GM12878 (cell line): Measurements from ENCODE around the gene MAPK8. TPM values are rescaled to one million over a fixed set of nuclear protein-coding genes. Genes with fewer than 3 reads are reported as not detected.

Experiments
- ATAC-seq: fragments of 200-7000 bp; cut with Tn5 transposase; 3 replicates; pipeline ENCODE4 v1.9.1; 2020; ENCODE audit warnings: mild to moderate bottlenecking, moderate library complexity
- BruUV-seq: library from RNA; stranded (reverse); fragments of 400-500 nt; replicated peaks from 2 replicates; lab custom pipeline; 2021; lab: Mats Ljungman, UMichigan
- CTCF ChIA-PET: fragments of 300-600 bp; sonication (Branson Sonifier 250); formaldehyde crosslinking; extraction: SDS; loops from one replicate; lab custom pipeline; 2021; ENCODE audit warnings: inconsistent platforms; lab: Yijun Ruan, JAX
- POLR2A ChIA-PET: fragments of 350-600 bp; formaldehyde crosslinking; extraction: SDS; loops from one replicate; lab custom pipeline; 2021; ENCODE audit warnings: inconsistent platforms; lab: Charles Lee
- RAD21 ChIA-PET: fragments of 300-600 bp; sonication (Branson Sonifier 250); formaldehyde crosslinking; loops from one replicate; lab custom pipeline; 2023; ENCODE audit warnings: antibody characterized with exemption; ENCODE audit not compliant: unreplicated experiment; lab: Charles Lee
- SMC1A ChIA-PET: fragments of 300-600 bp; sonication (Branson Sonifier 250); formaldehyde crosslinking; loops from one replicate; lab custom pipeline; 2023; ENCODE audit not compliant: unreplicated experiment, uncharacterized antibody; lab: Charles Lee
- DNase-seq: peaks from one replicate; pipeline ENCODE4 v3.0.0-alpha.2; 2011; ENCODE audit warnings: low read depth, low spot score
- FAIRE-seq: peaks from 3 replicates; lab custom pipeline; 2011; peaks lifted over from hg19 to GRCh38; lab: Jason Lieb, UNC
- H2AFZ ChIP-seq: 2 replicates; pipeline ENCODE4 v1.6.0; 2011; ENCODE audit warnings: low read depth, low read length, control low read depth; ENCODE audit not compliant: control insufficient read depth
- H3K27ac ChIP-seq: 2 replicates; pipeline ENCODE4 v1.5.1; 2011; ENCODE audit warnings: control low read depth; ENCODE audit not compliant: control insufficient read depth, insufficient read depth
- H3K27me3 ChIP-seq, 2 experiments: replicated peaks in 1 of 2; 2 replicates each; pipeline versions ENCODE4 v1.6.0 to v1.6.1; 2011; ENCODE audit warnings: low read length in 1 of 2; ENCODE audit not compliant: control insufficient read depth in 2 of 2, insufficient read depth in 2 of 2
- H3K36me3 ChIP-seq, 2 experiments: 2 replicates each; pipeline ENCODE4 v1.5.1; 2011; ENCODE audit warnings: low read length in 1 of 2; ENCODE audit not compliant: control insufficient read depth in 2 of 2, insufficient read depth in 2 of 2
- H3K4me1 ChIP-seq: 2 replicates; pipeline ENCODE4 v1.6.1; 2011; ENCODE audit warnings: mild to moderate bottlenecking, low read length, moderate library complexity, mixed read lengths; ENCODE audit not compliant: control insufficient read depth, insufficient read depth
- H3K4me2 ChIP-seq: 2 replicates; pipeline ENCODE4 v1.6.0; 2011; ENCODE audit warnings: control low read depth; ENCODE audit not compliant: control insufficient read depth, insufficient read depth
- H3K4me3 ChIP-seq: fragments of 200-600 bp; sonication (generic); 2 replicates; pipeline ENCODE4 v1.5.1; 2016
- H3K79me2 ChIP-seq: 2 replicates; pipeline ENCODE4 v1.6.0; 2011; ENCODE audit warnings: low read length; ENCODE audit not compliant: control insufficient read depth, insufficient read depth
- H3K9ac ChIP-seq: 2 replicates; pipeline ENCODE4 v1.8.0; 2011; ENCODE audit warnings: low read length, control low read depth, mixed read lengths; ENCODE audit not compliant: control insufficient read depth, insufficient read depth
- H3K9me3 ChIP-seq: replicated peaks from 3 replicates; pipeline ENCODE4 v1.5.1; 2011; ENCODE audit warnings: mild to moderate bottlenecking, low read length; ENCODE audit not compliant: control insufficient read depth, insufficient read depth
- H4K20me1 ChIP-seq: 2 replicates; pipeline ENCODE4 v1.6.0; 2011; ENCODE audit not compliant: control insufficient read depth, insufficient read depth
- BRCA1 ChIP-seq: IDR thresholded peaks from 2 replicates; pipeline ENCODE4 v1.6.1; 2011; ENCODE audit warnings: low read depth, low read length, improper control_type of control experiment
- MEF2A ChIP-seq: IDR thresholded peaks from 2 replicates; pipeline ENCODE4 v1.6.1; 2011; ENCODE audit warnings: low read depth, mild to moderate bottlenecking, low read length, moderate library complexity; ENCODE audit not compliant: insufficient read depth
- POLR2AphosphoS5 ChIP-seq: IDR thresholded peaks from 2 replicates; pipeline ENCODE4 v1.6.1; 2011; ENCODE audit warnings: mild to moderate bottlenecking, low read length, inconsistent platforms
- RB1 ChIP-seq: fragments of 450-650 bp; formaldehyde crosslinking; IDR thresholded peaks from 2 replicates; pipeline ENCODE4 v1.6.1; 2017; ENCODE audit warnings: mild to moderate bottlenecking, borderline replicate concordance
- RFX5 ChIP-seq: IDR thresholded peaks from 2 replicates; pipeline ENCODE4 v1.6.1; 2011; ENCODE audit warnings: low read depth, low read length, improper control_type of control experiment
- STAT3 ChIP-seq: IDR thresholded peaks from 2 replicates; pipeline ENCODE4 v1.6.1; 2011; ENCODE audit warnings: low read depth, low read length, improper control_type of control experiment
- TCF3 ChIP-seq: IDR thresholded peaks from 2 replicates; pipeline ENCODE4 v1.6.1; 2012; ENCODE audit warnings: low read depth, mild to moderate bottlenecking, low read length, borderline replicate concordance; ENCODE audit not compliant: insufficient read depth
- ZNF384 ChIP-seq: IDR thresholded peaks from 2 replicates; pipeline ENCODE4 v1.6.1; 2012; ENCODE audit warnings: low read depth, mild to moderate bottlenecking, low read length, improper control_type of control experiment, borderline replicate concordance
- WGBS: methylation state at CpG from one replicate; pipeline ENCODE4 v1.1.6; 2016; ENCODE audit warnings: low lambda C conversion rate; ENCODE audit not compliant: insufficient replicate concordance, insufficient coverage; ENCODE audit errors: missing lambda C conversion rate; 5-methylcytosine and 5-hydroxymethylcytosine counted together
- in situ Hi-C: fragments of 300-500 bp; cut with MboI; formaldehyde crosslinking; loops from 9 replicates; pipeline ENCODE4 v1.14.3; 2018; ENCODE audit warnings: mixed read lengths
- intact Hi-C: fragments of 100-400 bp; cut with micrococcal nuclease; formaldehyde crosslinking; loops from one replicate; pipeline ENCODE4 v1.14.2; 2022; ENCODE audit not compliant: unreplicated experiment
- polyA plus RNA-seq, 11 experiments: library from polyadenylated mRNA; depleted of rRNA in 4 of 11; unstranded in 6 of 11; stranded (reverse) in 5 of 11; fragments of >200 nt; fragmentation: Nextera tagmentation in 4 of 11; fragmentation: Illumina TruSeq in 1 of 11; extraction: Ambion mirVana in 4 of 11; extraction: Trizol in 1 of 11; gene quantifications; 1 replicate in 1 of 11; 2 replicates in 10 of 11; pipeline versions ENCODE4 v1.2.1 to v1.2.3, GENCODE V29; 2011 to 2016; ENCODE audit warnings: inconsistent platforms in 2 of 11, missing spikeins in 2 of 11, low read depth in 1 of 11
- total RNA-seq, 4 experiments: library from RNA; depleted of rRNA in 3 of 4; stranded (reverse); fragments of >200 nt in 3 of 4; fragmentation: Illumina TruSeq in 1 of 4; extraction: Trizol in 1 of 4; gene quantifications; 2 replicates each; pipeline versions ENCODE4 v1.2.1 to v1.2.3, GENCODE V29; 2013 to 2021
- TF ChIP-seq, protein P1 (sequence below): IDR thresholded peaks from 2 replicates; pipeline ENCODE4 v1.6.1; 2011; ENCODE audit warnings: borderline replicate concordance, low read depth, mild to moderate bottlenecking, moderate library complexity, mixed read lengths, low read length; ENCODE audit not compliant: insufficient read depth; ENCODE audit errors: extremely low read length
- TF ChIP-seq, protein P2 (sequence below): fragments of 450-650 bp; formaldehyde crosslinking; IDR thresholded peaks from 2 replicates; pipeline ENCODE4 v1.4.0; 2020; ENCODE audit warnings: mild to moderate bottlenecking, moderate library complexity

The MAPK8 gene
- total and polyA plus RNA-seq, 10 of the 15 experiments (the other 5 are each of a cell fraction or from before 2014, with no cell fraction given) = 3.9 to 102 (median 40.0) TPM

DNA sequence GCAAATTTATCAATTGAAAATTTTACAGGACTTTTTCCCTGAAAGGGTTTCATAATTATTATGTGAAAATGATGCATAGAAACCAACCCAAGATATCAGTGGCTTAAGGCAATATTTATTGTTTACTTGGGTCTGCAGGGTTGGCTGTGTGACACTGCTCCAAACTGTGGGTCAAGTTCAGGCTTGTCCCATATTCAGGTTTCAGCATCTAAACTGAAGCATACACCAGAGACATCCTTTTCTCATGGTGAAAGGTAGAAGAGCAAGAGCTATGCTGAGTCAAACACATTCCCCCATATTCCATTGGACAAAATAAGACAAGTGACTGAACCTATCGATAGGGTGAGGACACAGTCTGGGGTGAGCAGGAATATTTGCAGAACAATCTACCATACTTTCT is 110.9 kb downstream of the MAPK8 start:
- ATAC-seq (peak; percentile 48), FAIRE-seq (no peak), DNase-seq (no peak)
- Histone ChIP-seq H3K4me1 (no peaks in the 10 kb centered on the region), H3K9me3 (peaks cover 2% of the 10 kb centered on the region; the same call in 1 of the 3 replicates), H3K4me3 (no peak overlapping the region), H3K9ac (no peak overlapping the region), H2AFZ (no peak overlapping the region), H3K27me3 (no peaks in the 10 kb centered on the region), H3K36me3 (peaks cover 0 to 6% of the 10 kb centered on the region in 2 experiments; a peak in 2 of 4 replicates), H3K79me2 (no peaks in the 10 kb centered on the region), H4K20me1 (no peaks in the 10 kb centered on the region), H3K27ac (peak overlapping the region; percentile 24; the same call in 1 of the 2 replicates), H3K4me2 (no peak overlapping the region)
- in situ Hi-C loops (no loop called here), intact Hi-C loops (no loop called here)
- SMC1A ChIA-PET = interaction anchor here (0.6 to 2.2 kb wide), 5 partner anchors 13 to 386 kb away, joined by 3 to 8 read pairs (median 3); no protein-coding TSS in a partner anchor
- CTCF ChIA-PET = interaction anchor here (0.9 to 1.4 kb wide), 3 partner anchors 8 to 56 kb away, joined by 3 to 5 read pairs (median 3); no protein-coding TSS in a partner anchor
- 100% methylated on average over 1 of the region's 1 CpG for WGBS
- no TSS peak for BruUV-seq
- RAD21 ChIA-PET = interaction anchor here (1.5 kb wide), 1 partner anchor 51 kb away, joined by 3 read pairs; no protein-coding TSS in a partner anchor
- no peak for TF ChIP-seq TCF3
- no peak for TF ChIP-seq STAT3
- no peak for TF ChIP-seq MEF2A
- no peak for TF ChIP-seq RB1
- POLR2A ChIA-PET = interaction anchor here (1.4 kb wide), 1 partner anchor 12 kb away, joined by 4 read pairs; no protein-coding TSS in a partner anchor

DNA sequence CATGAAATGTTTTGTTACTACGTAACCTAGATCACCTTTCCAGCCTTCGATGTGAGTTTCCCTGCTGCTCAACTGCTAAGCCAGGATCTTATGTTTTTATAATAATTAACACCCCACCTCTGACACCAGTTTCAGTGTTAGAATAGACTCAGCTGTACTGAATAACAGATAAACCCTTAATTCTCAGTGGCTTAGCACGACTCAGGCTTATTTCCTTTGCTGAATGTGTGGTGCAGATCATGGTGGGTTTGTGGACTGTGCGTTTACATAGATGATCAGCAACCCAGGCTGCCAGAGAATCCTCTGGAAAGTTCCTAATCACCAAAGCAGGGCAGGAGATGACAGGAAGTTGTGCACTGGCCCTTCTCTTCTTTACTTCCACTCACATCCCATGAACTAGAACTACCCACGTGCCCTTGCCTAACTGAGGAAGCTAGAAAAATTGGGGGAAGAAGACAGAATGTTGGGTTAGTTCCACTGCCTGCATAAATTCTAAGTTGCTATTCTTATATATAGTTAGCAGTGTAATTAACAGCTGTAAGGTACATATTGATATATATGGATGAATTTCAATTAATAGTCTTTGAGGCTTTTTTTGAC is 111.8 kb downstream of the MAPK8 start:
- CTCF ChIA-PET = interaction anchor here (1.4 kb wide), 1 partner anchor 7 kb away, joined by 3 read pairs; no protein-coding TSS in a partner anchor
- RAD21 ChIA-PET = interaction anchor here (1.5 kb wide), 1 partner anchor 52 kb away, joined by 3 read pairs; no protein-coding TSS in a partner anchor
- intact Hi-C loops (no loop called here), in situ Hi-C loops (no loop called here)
- Histone ChIP-seq H3K4me1 (no peaks in the 10 kb centered on the region), H3K4me2 (no peak overlapping the region), H3K79me2 (no peaks in the 10 kb centered on the region), H2AFZ (no peak overlapping the region), H3K27me3 (no peaks in the 10 kb centered on the region), H3K36me3 (peaks cover 0 to 3% of the 10 kb centered on the region in 2 experiments; a peak in 2 of 4 replicates), H3K9me3 (no peaks in the 10 kb centered on the region; the same call in 2 of the 3 replicates), H3K27ac (no peak overlapping the region), H3K4me3 (no peak overlapping the region), H4K20me1 (no peaks in the 10 kb centered on the region), H3K9ac (no peak overlapping the region)
- SMC1A ChIA-PET = interaction anchor here (0.6 to 2.2 kb wide), 4 partner anchors 14 to 385 kb away, joined by 3 to 8 read pairs (median 3); no protein-coding TSS in a partner anchor
- no TSS peak for BruUV-seq
- no peak for FAIRE-seq
- 66% methylated on average over 5 of the region's 5 CpGs for WGBS
- DNase-seq = no peak
- no peak for ATAC-seq
- POLR2A ChIA-PET = interaction anchor here (1.4 kb wide), 1 partner anchor 12 kb away, joined by 4 read pairs; no protein-coding TSS in a partner anchor
- TF ChIP-seq POLR2AphosphoS5 = no peak
- TF ChIP-seq BRCA1 = no peak
- TF ChIP-seq, protein P1, sequence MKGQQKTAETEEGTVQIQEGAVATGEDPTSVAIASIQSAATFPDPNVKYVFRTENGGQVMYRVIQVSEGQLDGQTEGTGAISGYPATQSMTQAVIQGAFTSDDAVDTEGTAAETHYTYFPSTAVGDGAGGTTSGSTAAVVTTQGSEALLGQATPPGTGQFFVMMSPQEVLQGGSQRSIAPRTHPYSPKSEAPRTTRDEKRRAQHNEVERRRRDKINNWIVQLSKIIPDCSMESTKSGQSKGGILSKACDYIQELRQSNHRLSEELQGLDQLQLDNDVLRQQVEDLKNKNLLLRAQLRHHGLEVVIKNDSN = no peak
- TF ChIP-seq, protein P2, sequence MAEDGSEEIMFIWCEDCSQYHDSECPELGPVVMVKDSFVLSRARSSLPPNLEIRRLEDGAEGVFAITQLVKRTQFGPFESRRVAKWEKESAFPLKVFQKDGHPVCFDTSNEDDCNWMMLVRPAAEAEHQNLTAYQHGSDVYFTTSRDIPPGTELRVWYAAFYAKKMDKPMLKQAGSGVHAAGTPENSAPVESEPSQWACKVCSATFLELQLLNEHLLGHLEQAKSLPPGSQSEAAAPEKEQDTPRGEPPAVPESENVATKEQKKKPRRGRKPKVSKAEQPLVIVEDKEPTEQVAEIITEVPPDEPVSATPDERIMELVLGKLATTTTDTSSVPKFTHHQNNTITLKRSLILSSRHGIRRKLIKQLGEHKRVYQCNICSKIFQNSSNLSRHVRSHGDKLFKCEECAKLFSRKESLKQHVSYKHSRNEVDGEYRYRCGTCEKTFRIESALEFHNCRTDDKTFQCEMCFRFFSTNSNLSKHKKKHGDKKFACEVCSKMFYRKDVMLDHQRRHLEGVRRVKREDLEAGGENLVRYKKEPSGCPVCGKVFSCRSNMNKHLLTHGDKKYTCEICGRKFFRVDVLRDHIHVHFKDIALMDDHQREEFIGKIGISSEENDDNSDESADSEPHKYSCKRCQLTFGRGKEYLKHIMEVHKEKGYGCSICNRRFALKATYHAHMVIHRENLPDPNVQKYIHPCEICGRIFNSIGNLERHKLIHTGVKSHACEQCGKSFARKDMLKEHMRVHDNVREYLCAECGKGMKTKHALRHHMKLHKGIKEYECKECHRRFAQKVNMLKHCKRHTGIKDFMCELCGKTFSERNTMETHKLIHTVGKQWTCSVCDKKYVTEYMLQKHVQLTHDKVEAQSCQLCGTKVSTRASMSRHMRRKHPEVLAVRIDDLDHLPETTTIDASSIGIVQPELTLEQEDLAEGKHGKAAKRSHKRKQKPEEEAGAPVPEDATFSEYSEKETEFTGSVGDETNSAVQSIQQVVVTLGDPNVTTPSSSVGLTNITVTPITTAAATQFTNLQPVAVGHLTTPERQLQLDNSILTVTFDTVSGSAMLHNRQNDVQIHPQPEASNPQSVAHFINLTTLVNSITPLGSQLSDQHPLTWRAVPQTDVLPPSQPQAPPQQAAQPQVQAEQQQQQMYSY (CRISPR knock-in tag) = no peak
- TF ChIP-seq ZNF384 = no peak
- TF ChIP-seq RFX5 = no peak
